Measurements from ENCODE around the gene ADAMTS9.

The ADAMTS9 gene

DNA sequence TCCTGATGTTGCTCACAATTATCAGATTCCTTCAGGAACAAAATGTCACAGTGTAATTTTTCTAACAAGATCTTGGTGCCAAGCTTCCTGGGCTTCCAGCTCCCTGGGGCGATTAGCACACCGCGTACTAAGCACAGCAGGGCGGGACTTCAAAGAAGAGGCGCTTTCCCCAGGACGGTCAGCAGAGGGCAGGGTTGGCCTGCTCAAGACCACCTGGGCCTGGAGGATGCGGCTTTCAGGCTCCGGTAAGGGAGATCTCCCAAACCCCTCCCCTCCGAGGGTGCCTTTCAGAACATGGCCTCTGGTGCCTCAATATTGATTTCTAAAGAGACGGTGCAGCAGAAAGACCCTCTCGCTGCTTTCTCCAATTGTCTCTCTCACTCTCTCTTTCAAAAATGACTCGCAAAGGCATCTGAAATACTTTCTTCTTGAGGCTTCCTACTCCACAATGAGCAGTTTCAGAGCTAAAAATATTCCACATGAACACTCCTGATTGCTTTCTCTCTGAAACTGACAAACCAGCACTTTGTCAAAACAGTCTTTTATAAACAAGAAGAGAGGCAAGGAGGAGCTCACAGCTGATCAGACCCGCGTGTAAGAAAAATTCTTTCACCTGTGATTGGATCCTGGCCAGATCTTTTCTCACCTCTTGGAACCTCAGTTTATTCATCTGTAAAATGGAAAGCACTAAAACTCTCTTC is 154.0 kb downstream of the ADAMTS9 start:
- DNase-seq (ENCODE audit: low read depth) = peak; percentile 88
- TF ChIP-seq, protein P1, sequence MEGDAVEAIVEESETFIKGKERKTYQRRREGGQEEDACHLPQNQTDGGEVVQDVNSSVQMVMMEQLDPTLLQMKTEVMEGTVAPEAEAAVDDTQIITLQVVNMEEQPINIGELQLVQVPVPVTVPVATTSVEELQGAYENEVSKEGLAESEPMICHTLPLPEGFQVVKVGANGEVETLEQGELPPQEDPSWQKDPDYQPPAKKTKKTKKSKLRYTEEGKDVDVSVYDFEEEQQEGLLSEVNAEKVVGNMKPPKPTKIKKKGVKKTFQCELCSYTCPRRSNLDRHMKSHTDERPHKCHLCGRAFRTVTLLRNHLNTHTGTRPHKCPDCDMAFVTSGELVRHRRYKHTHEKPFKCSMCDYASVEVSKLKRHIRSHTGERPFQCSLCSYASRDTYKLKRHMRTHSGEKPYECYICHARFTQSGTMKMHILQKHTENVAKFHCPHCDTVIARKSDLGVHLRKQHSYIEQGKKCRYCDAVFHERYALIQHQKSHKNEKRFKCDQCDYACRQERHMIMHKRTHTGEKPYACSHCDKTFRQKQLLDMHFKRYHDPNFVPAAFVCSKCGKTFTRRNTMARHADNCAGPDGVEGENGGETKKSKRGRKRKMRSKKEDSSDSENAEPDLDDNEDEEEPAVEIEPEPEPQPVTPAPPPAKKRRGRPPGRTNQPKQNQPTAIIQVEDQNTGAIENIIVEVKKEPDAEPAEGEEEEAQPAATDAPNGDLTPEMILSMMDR (conservative IDR thresholded peaks at IDR 0.05; ENCODE audit: control insufficient read depth, insufficient read depth, low read depth, low read length) = peak; percentile 91
- H3K4me3 ChIP-seq (ENCODE audit: control insufficient read depth, low read depth, low read length) = no peak overlapping the region

DNA sequence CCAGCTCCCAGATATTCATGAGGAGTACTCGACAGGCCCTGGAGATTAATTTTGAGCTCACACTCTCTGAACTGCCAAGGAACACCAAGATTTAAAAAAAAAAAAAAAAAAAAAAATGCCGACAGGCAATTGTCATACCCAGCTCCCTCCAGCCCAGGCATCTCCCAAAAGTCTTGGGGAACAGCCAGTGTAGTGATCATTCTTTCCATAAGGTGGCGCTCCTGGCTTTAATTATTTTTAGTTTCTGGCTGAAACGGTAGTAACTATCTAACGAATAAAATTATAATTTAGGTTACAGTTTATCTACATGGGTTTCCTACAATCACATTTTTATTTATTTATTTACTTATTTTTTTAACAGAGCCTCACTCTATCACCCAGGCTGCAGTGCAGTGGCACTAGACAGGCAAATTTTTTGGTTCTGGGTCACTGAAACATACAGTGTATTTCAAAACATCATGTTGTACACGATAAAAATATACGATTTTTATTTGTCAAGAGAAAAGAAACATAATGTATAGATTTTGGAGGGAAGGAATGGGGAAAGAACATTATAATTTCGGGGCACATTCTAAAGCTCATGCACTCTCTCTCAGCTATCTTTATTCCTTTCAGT is 157.3 kb downstream of the ADAMTS9 start:
- DNase-seq (ENCODE audit: low read depth) = peak; percentile 62
- TF ChIP-seq, protein P1 (conservative IDR thresholded peaks at IDR 0.05; ENCODE audit: control insufficient read depth, insufficient read depth, low read depth, low read length) = peak; percentile 71

DNA sequence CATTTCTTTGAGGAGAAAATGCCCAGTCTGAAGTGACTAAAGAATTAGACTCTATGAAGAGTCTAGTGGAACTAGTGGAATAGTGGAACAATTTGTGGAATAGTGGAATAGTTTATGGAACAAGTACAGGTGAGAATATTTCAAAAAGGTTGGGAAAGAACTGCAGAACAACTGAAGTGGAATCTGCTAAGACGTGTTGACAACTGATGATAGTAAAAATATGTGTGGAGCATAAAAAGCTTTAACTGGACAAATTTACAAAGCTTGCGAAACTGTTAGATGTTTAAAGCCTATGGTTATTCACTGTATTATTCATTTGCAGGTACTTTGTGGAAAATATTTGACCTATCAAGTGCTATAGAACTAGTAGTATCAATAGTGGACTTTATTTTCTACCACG is 164.5 kb downstream of the ADAMTS9 start:
- TF ChIP-seq, protein P1 (conservative IDR thresholded peaks at IDR 0.05; ENCODE audit: control insufficient read depth, insufficient read depth, low read depth, low read length) = no peak
- H3K4me3 ChIP-seq (ENCODE audit: control insufficient read depth, low read depth, low read length) = no peak overlapping the region
- DNase-seq (ENCODE audit: low read depth) = no peak

More for the DNA sequence above, 157.3 kb downstream of the ADAMTS9 start:
- H3K4me3 ChIP-seq (ENCODE audit: control insufficient read depth, low read depth, low read length) = no peak overlapping the region

DNA sequence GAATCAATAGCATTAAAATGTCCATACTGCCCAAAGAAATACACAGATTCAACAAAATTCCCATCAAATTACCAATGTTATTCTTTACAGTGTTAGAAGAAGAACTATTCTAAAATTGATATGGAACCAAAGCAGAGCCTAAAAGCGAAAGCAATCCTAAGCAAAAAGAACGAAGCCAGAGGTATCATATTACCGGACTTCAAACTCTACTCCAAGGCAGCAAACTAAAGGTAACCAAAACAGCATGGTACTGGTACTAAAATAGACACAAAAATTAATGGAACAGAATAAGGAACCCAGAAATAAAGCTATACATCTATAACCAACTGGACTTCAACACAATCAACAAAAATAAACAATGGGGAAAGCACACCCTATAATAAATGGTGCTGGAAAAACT is 167.5 kb downstream of the ADAMTS9 start:
- TF ChIP-seq, protein P1 (conservative IDR thresholded peaks at IDR 0.05; ENCODE audit: control insufficient read depth, insufficient read depth, low read depth, low read length) = no peak
- no peak for DNase-seq (ENCODE audit: low read depth)
- H3K4me3 ChIP-seq (ENCODE audit: control insufficient read depth, low read depth, low read length) = no peak overlapping the region

DNA sequence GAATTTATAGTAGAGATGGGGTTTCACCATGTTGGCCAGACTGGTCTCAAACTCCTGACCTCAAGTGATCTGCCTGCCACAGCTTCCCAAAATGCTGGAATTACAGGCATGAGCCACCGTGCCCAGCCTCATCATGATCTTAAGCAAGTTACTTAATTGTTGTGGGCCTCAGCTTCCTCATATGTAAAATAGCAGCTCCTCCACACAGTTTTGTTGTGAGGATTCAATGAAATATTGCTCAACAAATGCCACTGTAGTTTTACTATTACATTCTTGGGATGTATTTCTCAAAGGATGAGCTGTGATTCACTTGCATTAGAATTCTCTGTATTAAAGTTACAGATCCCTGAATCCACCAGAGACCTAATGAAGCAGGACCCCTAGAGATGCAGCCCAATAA is 168.8 kb downstream of the ADAMTS9 start:
- peak; percentile 31 for DNase-seq (ENCODE audit: low read depth)
- no peak overlapping the region for H3K4me3 ChIP-seq (ENCODE audit: control insufficient read depth, low read depth, low read length)
- TF ChIP-seq, protein P1 (conservative IDR thresholded peaks at IDR 0.05; ENCODE audit: control insufficient read depth, insufficient read depth, low read depth, low read length) = no peak

DNA sequence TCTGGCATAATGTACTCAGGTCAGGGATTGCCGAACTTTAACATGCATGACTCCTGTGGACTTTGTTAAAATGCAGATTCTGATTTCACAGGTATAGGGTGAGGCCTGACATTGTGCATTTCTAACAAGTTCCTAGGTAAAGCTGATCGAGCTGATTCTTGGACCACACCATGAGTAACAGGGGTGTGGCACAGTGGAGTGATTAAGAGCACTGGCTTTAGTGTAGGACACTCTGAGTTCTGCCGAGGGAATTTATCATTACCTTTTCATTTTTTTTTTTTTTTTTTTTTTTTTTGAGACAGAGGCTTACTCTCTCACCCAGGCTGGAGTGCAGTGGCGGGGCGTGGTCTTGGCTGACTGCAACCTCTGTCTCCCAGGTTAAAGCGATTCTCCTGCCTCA is 169.3 kb downstream of the ADAMTS9 start:
- H3K4me3 ChIP-seq (ENCODE audit: control insufficient read depth, low read depth, low read length) = no peak overlapping the region
- DNase-seq (ENCODE audit: low read depth) = no peak
- TF ChIP-seq, protein P1 (conservative IDR thresholded peaks at IDR 0.05; ENCODE audit: control insufficient read depth, insufficient read depth, low read depth, low read length) = no peak
